HG03521 (cell line): ENCODE results near the gene MRPS15.

Experiments
- ATAC-seq: cut with Tn5 transposase; IDR thresholded peaks from one replicate; pipeline ENCODE4 v1.9.1; 2021; ENCODE audit warnings: mild to moderate bottlenecking, moderate library complexity; ENCODE audit not compliant: unreplicated experiment

The MRPS15 gene

GRCh38 chr1:36432616-36433015 is 31.6 kb downstream of the MRPS15 start:
- ATAC-seq, result no peak

GRCh38 chr1:36425791-36426190 is 38.4 kb downstream of the MRPS15 start:
- no peak for ATAC-seq

GRCh38 chr1:36421649-36422048 is 42.5 kb downstream of the MRPS15 start:
- ATAC-seq, result no peak

- ATAC-seq, result peak; percentile 56
Measured at GRCh38 chr1:36420836-36421317, 43.3 kb downstream of the MRPS15 start.

DNA sequence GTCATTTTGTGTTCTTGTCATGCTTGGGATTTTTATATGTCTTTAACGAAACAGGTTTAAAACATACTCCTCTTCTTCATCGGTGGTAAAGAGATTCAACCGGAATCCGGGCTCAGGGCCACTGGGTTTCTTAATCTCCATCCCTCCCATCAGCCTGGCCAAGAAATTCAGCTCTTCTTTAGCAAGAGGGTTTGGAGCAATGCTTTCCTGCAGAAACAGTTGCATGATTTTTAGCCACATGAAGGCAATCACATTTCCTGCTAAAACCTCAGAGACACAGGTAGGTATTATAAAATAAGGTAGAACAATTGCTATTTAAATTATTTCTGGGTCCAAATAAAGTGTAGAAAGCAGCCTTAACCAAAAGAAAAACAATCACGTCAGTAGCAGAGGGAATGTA is 43.8 kb downstream of the MRPS15 start:
- no peak for ATAC-seq

GRCh38 chr1:36419569-36419968 is 44.6 kb downstream of the MRPS15 start:
- no peak for ATAC-seq

GRCh38 chr1:36419140-36419539 is 45.0 kb downstream of the MRPS15 start:
- no peak for ATAC-seq

- ATAC-seq, result no peak
Measured at GRCh38 chr1:36417931-36418330, 46.3 kb downstream of the MRPS15 start.

DNA sequence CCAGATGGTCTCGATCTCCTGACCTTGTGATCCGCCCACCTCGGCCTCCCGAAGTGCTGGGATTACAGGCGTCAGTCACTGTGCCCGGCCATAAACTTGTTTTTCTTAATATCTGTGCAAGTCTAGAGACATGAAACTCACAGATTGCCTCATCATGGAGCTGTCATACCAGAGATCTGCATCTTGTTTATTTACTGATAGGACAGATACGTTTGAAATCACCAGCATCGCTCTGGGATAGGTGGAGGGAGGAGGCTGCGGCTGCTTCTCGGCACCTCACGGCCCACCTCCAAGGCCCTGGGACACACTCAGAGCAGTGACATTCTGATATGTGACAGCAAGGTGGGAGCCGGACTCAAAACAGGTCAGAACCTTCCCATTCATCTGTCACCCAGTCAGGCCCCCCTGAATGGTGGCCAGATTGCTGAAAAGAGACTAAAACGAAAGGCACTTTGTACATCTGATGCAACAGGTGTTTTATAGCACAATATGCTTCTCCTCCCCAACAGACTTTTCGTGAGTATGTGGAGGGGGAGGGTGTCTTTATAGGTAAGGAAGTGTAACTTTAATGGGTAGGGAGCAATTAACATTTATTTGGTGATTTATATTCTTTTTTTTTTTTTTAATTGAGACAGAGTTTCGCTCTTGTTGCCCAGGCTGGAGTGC is 48.4 kb downstream of the MRPS15 start:
- ATAC-seq, result no peak

- no peak for ATAC-seq
Measured at GRCh38 chr1:36414384-36414783, 49.8 kb downstream of the MRPS15 start.

DNA sequence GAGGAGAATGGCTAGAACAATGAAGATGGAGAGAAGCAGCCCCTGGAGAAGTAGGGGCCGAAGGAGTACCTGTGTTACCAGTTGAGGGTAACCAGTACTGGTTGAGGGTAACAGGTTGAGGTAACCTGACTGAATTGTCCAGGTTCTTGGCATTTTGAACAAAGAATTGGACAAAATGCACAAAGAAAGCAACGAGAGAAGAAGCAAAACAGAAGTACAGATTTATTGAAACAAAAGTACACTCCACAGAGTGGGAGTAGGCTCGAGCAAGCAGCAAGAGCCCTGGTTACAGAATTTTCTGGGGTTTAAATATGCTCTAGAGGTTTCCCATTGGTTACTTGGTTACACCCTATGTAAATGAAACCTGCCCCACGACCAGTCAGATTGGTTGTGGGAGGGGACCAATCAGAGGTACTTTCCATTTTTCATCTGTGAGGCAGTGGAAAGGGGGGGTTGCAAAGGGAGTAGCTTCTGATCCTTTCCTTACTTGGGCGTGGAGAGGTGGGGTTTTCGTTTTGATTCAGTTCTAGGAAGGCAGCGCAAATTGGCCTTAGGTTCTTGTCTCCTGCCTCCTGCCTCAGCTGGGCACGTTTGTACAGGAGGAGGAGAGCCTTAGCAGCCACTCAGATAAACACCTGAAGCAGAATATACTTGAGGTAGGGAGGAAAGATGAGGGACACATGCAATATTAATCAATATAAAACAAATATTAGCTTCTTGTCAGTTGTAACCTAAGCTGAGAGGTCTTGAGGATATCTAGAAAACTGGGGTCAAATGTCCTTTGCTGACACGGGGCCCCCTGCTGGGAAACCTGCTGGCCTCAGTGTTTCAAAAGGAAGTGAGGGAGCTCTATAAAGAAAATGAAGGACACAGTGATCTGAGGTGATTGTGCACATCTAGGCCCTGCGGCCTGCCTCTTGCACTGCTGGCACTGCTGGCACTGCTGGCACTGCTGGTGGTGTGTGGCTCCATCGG is 52.2 kb downstream of the MRPS15 start:
- ATAC-seq, result no peak

GRCh38 chr1:36408479-36408878 is 55.7 kb downstream of the MRPS15 start:
- ATAC-seq, result no peak

DNA sequence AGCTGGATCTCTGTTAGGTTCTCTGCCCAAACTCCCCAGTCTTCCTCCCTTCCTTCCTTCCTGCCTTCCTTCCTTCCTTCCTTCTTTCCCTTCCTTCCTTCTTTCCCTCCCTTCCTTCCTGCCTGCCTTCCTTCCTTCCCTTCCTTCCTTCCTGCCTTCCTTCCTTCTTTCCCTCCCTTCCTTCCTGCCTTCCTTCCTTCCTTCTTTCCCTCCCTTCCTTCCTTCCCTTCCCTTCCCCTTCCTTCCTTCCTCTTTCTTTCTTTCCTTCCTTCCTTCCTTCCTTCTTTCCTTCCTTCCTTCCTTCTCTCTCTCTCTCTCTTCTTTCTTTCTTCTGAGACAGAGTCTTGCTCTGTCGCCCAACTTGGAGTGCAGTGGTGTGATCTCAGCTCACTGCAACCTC is 57.7 kb downstream of the MRPS15 start:
- no peak for ATAC-seq
